Measurements from ENCODE around the gene TBC1D10B.

DNA sequence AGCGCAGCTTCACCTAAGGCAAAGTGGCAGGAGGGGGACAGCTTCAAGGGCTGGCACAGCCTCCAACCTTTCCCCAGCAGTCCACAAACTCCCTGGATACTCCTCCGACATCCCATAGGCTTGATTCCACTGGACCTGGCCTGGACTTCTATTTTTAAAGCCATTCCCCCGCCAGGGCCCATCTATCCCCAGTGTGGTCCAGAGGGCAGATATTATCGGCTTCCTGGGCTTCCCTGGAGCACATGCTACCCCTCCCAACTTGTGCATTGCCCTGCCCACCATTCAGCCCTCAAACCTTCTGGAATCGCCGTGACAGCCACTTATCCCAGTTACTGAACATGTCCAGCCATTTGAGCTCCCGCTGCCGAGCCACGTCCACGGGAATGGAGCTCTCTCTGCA is 5.1 kb downstream of the TBC1D10B start:
- TF ChIP-seq CTCF (conservative IDR thresholded peaks at IDR 0.05; ENCODE audit: low read depth, low read length) (no peak), EZH2 (IDR thresholded peaks at IDR 0.05; ENCODE audit: low read length, unreplicated experiment) (no peak), EZH2phosphoT487 (IDR thresholded peaks at IDR 0.05; ENCODE audit: borderline replicate concordance, low read length) (no peak)

All from PC-3 (cell line).